GM19372 (cell line): ENCODE results near the gene HBS1L.

Experiments
- ATAC-seq: cut with Tn5 transposase; IDR thresholded peaks from one replicate; pipeline ENCODE4 v1.9.1; 2021; ENCODE audit warnings: mild to moderate bottlenecking, low read depth, moderate library complexity; ENCODE audit not compliant: unreplicated experiment

Gene HBS1L

GRCh38 chr6:134921721-134922261 is 132.8 kb downstream of the HBS1L start:
- no peak for ATAC-seq

- no peak for ATAC-seq
These were observed 133.3 kb downstream of the HBS1L start for GRCh38 chr6:134921276-134921675.

GRCh38 chr6:134920422-134920821 is 134.2 kb downstream of the HBS1L start:
- ATAC-seq, result no peak

- no peak for ATAC-seq
These were observed 136.1 kb downstream of the HBS1L start for GRCh38 chr6:134918418-134918961.

GRCh38 chr6:134911547-134911946 is 143.1 kb downstream of the HBS1L start:
- no peak for ATAC-seq

- ATAC-seq, result no peak
These were observed 144.1 kb downstream of the HBS1L start for GRCh38 chr6:134910593-134910935.
